Stimulated activated CD8-positive, alpha-beta memory T cell treated with anti-CD3 and anti-CD28 coated beads, Interleukin-4, amount 100 ng/mL, for 24 hours (primary cell): Measurements from ENCODE around the gene PHF12.
A peak's percentile ranks its signal among the peaks of the same experiment; 100 is the strongest.
"Not testable (repeated sequence)": the region's sequence is repeated elsewhere in the genome, so short reads cannot be mapped to it uniquely, and the experiment has no call there.

Experiments
- DNase-seq: peaks from one replicate; pipeline ENCODE4 v3.0.0-alpha.2; 2020; ENCODE audit warnings: low read depth

The PHF12 gene

GRCh38 chr17:28882154-28882895, 69.0 kb downstream of the PHF12 start:
- DNase-seq = no peak

GRCh38 chr17:28881533-28882056, 69.7 kb downstream of the PHF12 start:
- no peak for DNase-seq

- DNase-seq = no peak
Measured at GRCh38 chr17:28880572-28880945, 70.8 kb downstream of the PHF12 start.

- DNase-seq = no peak
Measured at GRCh38 chr17:28879886-28880571, 71.3 kb downstream of the PHF12 start.

- no peak for DNase-seq
Measured at GRCh38 chr17:28878981-28879380, 72.3 kb downstream of the PHF12 start.

GRCh38 chr17:28878158-28878910, 73.0 kb downstream of the PHF12 start:
- DNase-seq = no peak

- DNase-seq = not testable (repeated sequence)
Measured at GRCh38 chr17:28877150-28877711, 74.1 kb downstream of the PHF12 start.

- no peak for DNase-seq
Measured at GRCh38 chr17:28875848-28876550, 75.3 kb downstream of the PHF12 start.

- DNase-seq = no peak
Measured at GRCh38 chr17:28874750-28875149, 76.6 kb downstream of the PHF12 start.

GRCh38 chr17:28873839-28874238, 77.5 kb downstream of the PHF12 start:
- DNase-seq = no peak

- DNase-seq = peak; percentile 11
Measured at GRCh38 chr17:28871056-28871579, 80.2 kb downstream of the PHF12 start.

GRCh38 chr17:28867276-28867675, 84.0 kb downstream of the PHF12 start:
- DNase-seq = no peak

GRCh38 chr17:28865946-28866752, 85.2 kb downstream of the PHF12 start:
- no peak for DNase-seq

GRCh38 chr17:28864991-28865849, 86.1 kb downstream of the PHF12 start:
- no peak for DNase-seq

- no peak for DNase-seq
Measured at GRCh38 chr17:28863953-28864352, 87.4 kb downstream of the PHF12 start.

- DNase-seq = no peak
Measured at GRCh38 chr17:28862561-28862960, 88.8 kb downstream of the PHF12 start.

GRCh38 chr17:28861393-28862203, 89.7 kb downstream of the PHF12 start:
- DNase-seq = no peak

- no peak for DNase-seq
Measured at GRCh38 chr17:28860363-28860808, 90.9 kb downstream of the PHF12 start.
